HG03469 (cell line): ENCODE results near the gene SUMF1.

ENCODE experiments used
- ATAC-seq: cut with Tn5 transposase; IDR thresholded peaks from one replicate; pipeline ENCODE4 v1.9.1; 2021; ENCODE audit warnings: mild to moderate bottlenecking, moderate library complexity, moderate number of reproducible peaks; ENCODE audit not compliant: unreplicated experiment

SUMF1 gene

DNA sequence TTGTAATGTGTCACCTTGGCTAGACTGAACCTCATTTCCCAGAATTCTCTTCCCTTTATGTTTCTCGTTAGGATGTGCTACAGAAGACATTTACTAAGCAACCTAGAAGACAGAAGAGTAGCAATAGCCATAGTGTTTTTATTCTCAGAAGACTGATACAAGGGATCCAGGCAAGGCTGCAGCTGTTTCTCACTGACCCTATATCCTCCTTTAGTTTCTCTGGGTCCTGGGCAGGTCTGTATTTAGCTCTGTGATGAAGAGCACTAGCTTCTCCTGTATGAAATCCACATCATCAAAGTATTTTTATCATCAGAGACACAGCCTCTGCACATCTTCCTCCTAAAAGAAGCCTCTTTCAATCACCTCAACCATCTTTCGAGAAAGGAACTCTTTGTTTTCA, 72.5 kb downstream of the SUMF1 start:
- ATAC-seq: no peak

DNA sequence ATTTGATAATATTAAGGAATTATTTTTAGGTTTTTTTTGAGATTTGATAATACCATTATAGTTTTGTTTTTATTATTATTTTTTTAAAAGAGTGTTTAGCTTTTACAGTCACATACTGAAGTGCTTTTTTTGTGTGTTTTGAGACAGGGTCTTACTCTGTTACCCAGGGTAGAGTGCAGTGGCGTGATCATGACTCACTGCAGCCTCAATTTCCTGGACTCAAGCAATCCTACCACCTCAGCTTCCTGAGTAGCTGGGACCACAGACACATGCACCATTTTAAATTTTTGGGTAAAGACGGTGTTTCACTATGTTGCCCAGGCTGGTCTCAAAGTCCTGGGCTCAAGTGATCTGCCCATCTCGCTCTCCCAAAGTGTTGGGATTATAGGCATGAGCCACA, 73.0 kb downstream of the SUMF1 start:
- ATAC-seq: no peak

- ATAC-seq: no peak
Measured at GRCh38 chr3:4392992-4393391, 74.1 kb downstream of the SUMF1 start.

- ATAC-seq: peak; percentile 43
Measured at GRCh38 chr3:4387210-4388204, 79.6 kb downstream of the SUMF1 start.

DNA sequence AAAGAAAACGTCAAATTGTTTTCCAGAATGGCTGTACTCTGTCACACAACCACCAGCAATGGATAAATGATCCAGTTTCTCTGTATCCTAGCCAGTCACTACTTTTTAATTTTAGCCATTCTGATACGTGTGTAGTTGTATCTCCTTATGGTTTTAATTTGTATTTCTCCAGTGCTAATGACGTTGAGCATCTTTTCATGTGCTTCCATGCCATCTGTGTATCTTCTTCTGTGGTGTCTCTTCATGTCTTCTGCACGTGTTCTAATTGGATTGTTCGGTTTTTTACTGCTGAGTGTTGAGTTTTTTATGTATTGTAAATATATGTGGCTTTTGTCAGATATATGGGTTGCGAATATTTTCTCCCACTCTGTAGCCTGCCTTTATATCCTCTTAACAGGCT, 81.9 kb downstream of the SUMF1 start:
- ATAC-seq: no peak

DNA sequence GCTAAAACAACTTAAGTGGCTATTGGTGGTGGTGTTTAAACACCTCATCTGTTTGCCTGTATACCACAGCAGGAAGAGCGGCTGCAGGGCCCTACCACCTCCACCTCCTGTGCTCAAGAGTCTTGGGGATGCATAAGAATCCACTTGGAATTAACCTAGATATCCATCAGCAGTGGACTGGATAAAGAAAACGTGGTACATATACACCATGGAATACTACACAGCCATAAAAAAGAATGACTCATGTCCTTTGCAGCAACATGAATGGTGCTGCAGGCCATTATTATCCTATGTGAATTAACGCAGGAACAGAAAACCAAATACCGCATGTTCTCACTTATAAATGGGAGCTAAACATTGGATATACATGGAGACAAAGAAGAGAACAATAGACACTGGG, 87.1 kb downstream of the SUMF1 start:
- no peak for ATAC-seq

- ATAC-seq: no peak
Measured at GRCh38 chr3:4376499-4376898, 90.6 kb downstream of the SUMF1 start.

DNA sequence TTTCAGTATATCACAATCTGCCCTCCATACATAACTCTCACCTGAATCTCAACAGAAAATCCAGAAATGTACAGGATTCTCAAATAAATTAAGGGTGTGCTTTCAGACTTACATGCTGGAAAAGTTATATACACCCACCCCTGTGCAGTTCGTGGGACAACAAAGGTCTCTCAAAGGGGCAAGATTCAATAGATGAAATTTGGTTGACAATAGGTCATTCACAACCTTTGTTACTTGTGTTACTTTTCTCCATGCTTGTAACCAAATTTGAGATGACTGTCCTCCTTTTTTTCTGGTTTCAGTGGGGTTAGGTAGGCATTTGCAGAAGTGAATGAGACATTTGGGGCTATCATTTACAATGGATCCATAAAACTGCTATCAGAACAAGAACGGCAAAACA, 91.2 kb downstream of the SUMF1 start:
- ATAC-seq: no peak

DNA sequence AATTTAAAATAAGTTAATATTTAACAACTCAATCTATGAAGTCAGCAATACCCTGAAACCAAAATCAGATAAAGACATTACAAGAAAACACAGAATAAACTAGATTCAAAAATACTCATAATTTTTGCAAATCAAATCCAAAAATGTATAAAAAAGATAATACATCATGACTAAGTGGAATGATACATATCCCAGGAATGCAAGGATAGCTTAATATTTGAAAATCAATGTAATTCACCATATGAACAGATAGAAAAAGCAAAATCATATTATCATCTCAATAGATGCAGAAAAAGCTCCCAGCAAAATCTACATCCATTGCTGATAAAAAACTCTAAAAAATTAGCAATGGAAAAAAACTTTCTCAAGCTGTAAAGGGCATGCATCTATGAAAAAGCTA, 93.4 kb downstream of the SUMF1 start:
- no peak for ATAC-seq

GRCh38 chr3:4362523-4362922, 104.5 kb downstream of the SUMF1 start:
- ATAC-seq: no peak

- ATAC-seq: no peak
Measured at GRCh38 chr3:4360817-4361216, 106.3 kb downstream of the SUMF1 start.

- ATAC-seq: no peak
Measured at GRCh38 chr3:4359805-4360502, 107.1 kb downstream of the SUMF1 start.

DNA sequence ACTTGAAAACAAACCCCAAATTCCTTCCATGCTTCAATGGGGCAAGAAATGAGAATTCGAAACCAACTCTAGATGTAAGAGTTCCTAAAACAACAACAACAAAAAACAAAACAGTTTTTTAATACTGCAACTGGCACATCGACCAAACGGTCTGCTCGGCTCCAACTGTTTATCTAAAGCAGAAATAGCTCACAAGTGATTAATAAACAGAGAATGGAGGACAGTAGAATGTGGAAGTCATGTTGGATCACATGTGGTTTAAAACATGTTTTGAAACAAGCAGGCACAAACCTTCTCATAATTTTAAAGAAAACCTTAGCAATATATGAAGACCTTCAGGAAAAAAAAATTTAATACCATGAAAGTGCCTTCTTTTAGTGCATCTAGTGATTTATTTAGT, 108.8 kb downstream of the SUMF1 start:
- no peak for ATAC-seq

DNA sequence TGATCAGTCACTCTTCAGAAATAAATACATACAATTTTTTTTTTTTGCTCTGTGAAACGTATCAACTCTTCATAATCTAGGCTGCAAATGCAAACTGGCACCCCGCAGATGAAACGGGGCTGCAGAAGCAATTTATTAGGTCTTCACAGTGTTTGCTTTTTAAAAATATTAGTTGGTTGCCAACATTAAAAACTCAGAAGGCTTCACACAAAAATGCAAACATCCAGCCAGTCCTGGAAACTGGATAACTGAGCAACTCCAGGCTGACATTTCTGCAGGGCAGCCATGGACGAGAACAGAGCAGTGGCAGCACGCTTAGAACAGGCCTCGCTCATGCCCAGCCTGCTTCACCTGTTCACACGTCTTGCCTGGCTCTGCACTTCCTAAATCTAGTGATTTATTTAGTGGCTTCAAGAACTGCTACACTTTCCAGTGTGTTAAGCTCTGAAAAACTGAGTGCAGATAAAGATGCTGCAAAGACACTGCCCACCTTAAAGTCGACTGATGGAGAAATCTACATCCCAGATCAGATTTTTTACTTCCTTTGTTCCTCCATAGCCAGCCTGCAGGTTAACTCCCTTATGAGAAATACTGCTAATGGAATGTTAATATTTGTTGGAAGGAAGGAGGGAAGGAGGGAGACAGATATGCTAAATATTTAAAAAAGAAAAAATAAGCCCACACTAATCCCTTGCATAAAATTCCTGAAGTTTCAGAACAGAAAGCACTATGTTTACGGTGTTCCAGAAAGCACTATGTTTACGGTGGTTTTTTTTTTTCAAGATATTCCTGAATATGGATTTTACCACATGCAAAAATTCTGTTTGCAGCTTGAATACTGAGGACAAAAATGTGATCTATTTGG, 110.3 kb downstream of the SUMF1 start:
- no peak for ATAC-seq

GRCh38 chr3:4356220-4356540, 110.9 kb downstream of the SUMF1 start:
- ATAC-seq: no peak

DNA sequence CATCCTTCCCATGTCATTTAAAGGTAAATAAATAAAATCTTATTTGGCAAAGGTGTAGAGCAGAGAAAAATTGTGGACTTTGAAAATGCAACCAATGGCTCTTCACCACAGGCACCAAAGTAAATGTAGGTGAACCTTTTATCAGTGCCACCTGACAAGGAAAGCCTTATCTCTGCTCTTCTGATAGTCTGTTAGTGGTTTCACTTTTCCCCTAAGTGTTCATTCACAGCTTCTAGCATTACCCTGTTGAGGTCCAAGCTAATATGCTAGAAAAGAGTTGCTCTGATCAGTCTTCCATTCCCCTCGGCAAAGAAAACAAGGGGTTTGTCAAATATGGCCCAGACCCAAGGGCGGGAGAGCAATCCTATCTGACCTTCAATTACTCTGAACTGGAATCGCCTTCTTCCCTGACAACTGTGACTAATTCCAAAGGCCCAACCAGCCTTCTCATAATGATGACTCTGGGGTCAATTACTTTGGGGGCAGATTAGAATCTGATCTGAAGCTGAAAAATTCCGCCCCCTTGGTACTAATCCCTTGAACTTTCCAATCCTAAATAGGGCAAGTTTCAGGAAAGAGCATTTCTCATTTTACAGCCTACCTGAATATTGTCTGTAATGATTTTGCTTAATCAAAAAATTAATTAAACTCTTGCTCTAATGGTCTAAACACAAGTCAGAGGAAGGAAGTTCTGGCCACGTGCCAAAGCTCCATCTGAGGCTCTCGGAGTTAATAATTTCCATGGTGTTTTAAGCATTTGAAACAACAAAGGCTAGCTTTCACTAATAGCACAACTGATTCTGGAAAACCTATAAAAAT, 111.5 kb downstream of the SUMF1 start:
- no peak for ATAC-seq

DNA sequence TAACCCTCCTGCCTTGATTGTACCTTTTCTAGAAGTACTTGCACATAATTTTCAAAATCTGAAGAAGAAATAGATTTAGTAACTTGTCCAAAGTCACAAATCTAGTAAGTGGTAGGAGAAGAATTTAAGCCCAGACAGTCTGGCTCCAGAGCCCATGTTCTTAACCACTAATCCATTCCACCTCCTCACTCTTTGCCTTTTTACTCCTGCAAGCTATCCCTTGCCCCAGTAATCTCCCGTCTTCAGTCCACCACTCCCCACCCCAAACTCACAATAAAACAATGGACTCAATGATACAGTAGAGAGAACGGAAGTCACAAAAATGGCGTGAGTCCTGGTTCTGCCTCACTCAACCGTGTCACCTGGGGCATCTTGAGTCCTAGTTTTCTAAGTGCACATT, 115.2 kb downstream of the SUMF1 start:
- no peak for ATAC-seq

GRCh38 chr3:4351164-4351855, 115.8 kb downstream of the SUMF1 start:
- no peak for ATAC-seq

DNA sequence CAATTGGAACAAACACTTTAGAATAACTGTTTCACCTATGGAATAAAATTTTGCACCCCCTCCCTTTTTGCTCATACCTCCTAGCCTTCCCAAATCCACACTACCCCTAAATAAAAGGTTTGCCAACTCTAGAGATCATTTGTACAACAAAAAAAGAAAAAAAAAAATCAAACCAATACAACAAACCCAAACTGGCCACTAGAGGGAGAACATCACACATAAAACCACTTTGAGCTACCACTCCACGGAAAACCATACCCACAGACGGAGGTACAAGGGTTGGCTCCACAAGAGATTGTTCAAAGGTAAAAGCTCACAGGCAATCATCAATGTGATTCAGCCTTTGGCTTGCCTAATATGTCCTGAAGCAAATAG, 116.3 kb downstream of the SUMF1 start:
- ATAC-seq: peak; percentile 86

- ATAC-seq: no peak
Measured at GRCh38 chr3:4343258-4343657, 123.8 kb downstream of the SUMF1 start.
